ENCODE measurements around the gene ZNF182. TPM values are rescaled to one million over a fixed set of nuclear protein-coding genes. Genes with fewer than 3 reads are reported as not detected.
"Not testable (repeated sequence)": the region's sequence is repeated elsewhere in the genome, so short reads cannot be mapped to it uniquely, and the experiment has no call there.

ZNF182 gene
- total RNA-seq: 2.3 and 3.0 TPM in 2 replicates

- DNase-seq (ENCODE audit: low read depth, low spot score): peak; percentile 44
These were observed at the start of gene ZNF182 for GRCh38 chrX:48003758-48004457. Gene ZNF182, minus strand, starts transcription at chrX:48003989. Its CDS starts 1,380 bp downstream, at chrX:48002609.

GRCh38 chrX:48046846-48047245 is 43.1 kb upstream of the ZNF182 start:
- no peak for DNase-seq (ENCODE audit: low read depth, low spot score)

GRCh38 chrX:48045410-48046311 is 41.9 kb upstream of the ZNF182 start:
- peak; percentile 29 for DNase-seq (ENCODE audit: low read depth, low spot score)

- DNase-seq (ENCODE audit: low read depth, low spot score): no peak
These were observed 39.3 kb upstream of the ZNF182 start for GRCh38 chrX:48043056-48043455.

GRCh38 chrX:48035891-48036290 is 32.1 kb upstream of the ZNF182 start:
- no peak for DNase-seq (ENCODE audit: low read depth, low spot score)

- not testable (repeated sequence) for DNase-seq (ENCODE audit: low read depth, low spot score)
These were observed 26.9 kb upstream of the ZNF182 start for GRCh38 chrX:48030641-48031173.

GRCh38 chrX:48030237-48030636 is 26.4 kb upstream of the ZNF182 start:
- no peak for DNase-seq (ENCODE audit: low read depth, low spot score)

- DNase-seq (ENCODE audit: low read depth, low spot score): no peak
These were observed 24.3 kb upstream of the ZNF182 start for GRCh38 chrX:48028091-48028490.

- not testable (repeated sequence) for DNase-seq (ENCODE audit: low read depth, low spot score)
These were observed 23.8 kb upstream of the ZNF182 start for GRCh38 chrX:48027545-48027944.

GRCh38 chrX:48025561-48025960 is 21.8 kb upstream of the ZNF182 start:
- peak; percentile 26 for DNase-seq (ENCODE audit: low read depth, low spot score)

- DNase-seq (ENCODE audit: low read depth, low spot score): no peak
These were observed 18.9 kb upstream of the ZNF182 start for GRCh38 chrX:48022738-48023137.

GRCh38 chrX:48022100-48022499 is 18.3 kb upstream of the ZNF182 start:
- DNase-seq (ENCODE audit: low read depth, low spot score): no peak

GRCh38 chrX:48021026-48021900 is 17.5 kb upstream of the ZNF182 start:
- DNase-seq (ENCODE audit: low read depth, low spot score): peak; percentile 43

GRCh38 chrX:48020472-48020871 is 16.7 kb upstream of the ZNF182 start:
- not testable (repeated sequence) for DNase-seq (ENCODE audit: low read depth, low spot score)

GRCh38 chrX:48019892-48020291 is 16.1 kb upstream of the ZNF182 start:
- DNase-seq (ENCODE audit: low read depth, low spot score): not testable (repeated sequence)

GRCh38 chrX:48016583-48017310 is 13.0 kb upstream of the ZNF182 start:
- DNase-seq (ENCODE audit: low read depth, low spot score): not testable (repeated sequence)

GRCh38 chrX:48009445-48009960 is 5.7 kb upstream of the ZNF182 start:
- DNase-seq (ENCODE audit: low read depth, low spot score): not testable (repeated sequence)

- DNase-seq (ENCODE audit: low read depth, low spot score): not testable (repeated sequence)
These were observed 2.9 kb upstream of the ZNF182 start, which contains the start of gene SPACA5 for GRCh38 chrX:48006688-48007087. Gene SPACA5, plus strand, starts transcription at chrX:48006988. Its CDS starts 815 bp downstream, at chrX:48007803.

GRCh38 chrX:48003367-48003757 is 427 bp downstream of the ZNF182 start:
- DNase-seq (ENCODE audit: low read depth, low spot score): no peak

GRCh38 chrX:48002929-48003328 is 860 bp downstream of the ZNF182 start:
- no peak for DNase-seq (ENCODE audit: low read depth, low spot score)
